Measurements from ENCODE around the gene ZRANB3.

GRCh38 chr2:135547311-135547710 is 16.3 kb upstream of the ZRANB3 start:
- TF ChIP-seq EZH2 (IDR thresholded peaks at IDR 0.05; ENCODE audit: insufficient read depth, poor library complexity, severe bottlenecking) (no peak), EZH2phosphoT487 (IDR thresholded peaks at IDR 0.05; ENCODE audit: insufficient read depth, low read depth) (no peak)

Data from GM23248 (cell line).